CD4-positive, alpha-beta T cell (primary cell): Measurements from ENCODE around the gene EIF3D. TPM values are rescaled to one million over a fixed set of nuclear protein-coding genes. Genes with fewer than 3 reads are reported as not detected.

Experiments used
- ATAC-seq: fragments of 200-7000 bp; cut with Tn5 transposase; one replicate; pipeline ENCODE4 v1.10.0; 2022; ENCODE audit warnings: mild to moderate bottlenecking; ENCODE audit not compliant: poor library complexity
- CTCF ChIA-PET: fragments of 350-600 bp; sonication (Branson Sonifier 250); formaldehyde crosslinking; loops from one replicate; lab custom pipeline; 2021; ENCODE audit warnings: antibody characterized with exemption, inconsistent platforms; lab: Charles Lee
- POLR2A ChIA-PET: fragments of 350-600 bp; sonication (Branson Sonifier 250); formaldehyde crosslinking; loops from one replicate; lab custom pipeline; 2021; ENCODE audit warnings: antibody characterized with exemption, inconsistent platforms; lab: Charles Lee
- DNase-seq, 14 experiments: peaks; one replicate each; pipeline ENCODE4 v3.0.0-alpha.2; 2013 to 2020; ENCODE audit warnings: mixed read lengths in 2 of 14
- H3K27ac ChIP-seq, 2 donors: one replicate each; pipeline versions ENCODE4 v1.5.1 to v1.7.0; 2013; ENCODE audit warnings: low read length in 2 of 2, low read depth in 1 of 2, mild to moderate bottlenecking in 1 of 2
- H3K27me3 ChIP-seq, 2 experiments: 1 replicate in 1 of 2; 2 replicates in 1 of 2; pipeline versions ENCODE4 v1.6.1 to v1.7.0; 2013; ENCODE audit warnings: low read length in 2 of 2, control low read depth in 1 of 2, mild to moderate bottlenecking in 1 of 2, moderate library complexity in 1 of 2; ENCODE audit not compliant: insufficient read depth in 2 of 2, control insufficient read depth in 1 of 2
- H3K36me3 ChIP-seq: one replicate; pipeline ENCODE4 v1.6.1; 2013; ENCODE audit warnings: low read length, control low read depth; ENCODE audit not compliant: insufficient read depth
- H3K4me1 ChIP-seq: one replicate; pipeline ENCODE4 v1.6.1; 2013; ENCODE audit warnings: low read length, control low read depth; ENCODE audit not compliant: insufficient read depth
- H3K4me3 ChIP-seq: one replicate; pipeline ENCODE4 v1.5.1; 2013; ENCODE audit warnings: mild to moderate bottlenecking, low read length, moderate library complexity
- H3K9me3 ChIP-seq, 2 experiments: 1 replicate in 1 of 2; 2 replicates in 1 of 2; pipeline versions ENCODE4 v1.6.1 to v1.7.0; 2013; ENCODE audit warnings: low read length in 2 of 2, mild to moderate bottlenecking in 2 of 2, control low read depth in 1 of 2, moderate library complexity in 1 of 2; ENCODE audit not compliant: control insufficient read depth in 1 of 2, insufficient read depth in 1 of 2
- H3K27ac Mint-ChIP-seq: one replicate; pipeline ENCODE4 v1.8.0; 2020; ENCODE audit warnings: mixed read lengths
- H3K27me3 Mint-ChIP-seq: one replicate; pipeline ENCODE4 v1.8.0; 2021; ENCODE audit warnings: mixed read lengths
- H3K36me3 Mint-ChIP-seq: one replicate; pipeline ENCODE4 v1.8.0; 2021; ENCODE audit warnings: low read depth, mixed read lengths
- H3K4me1 Mint-ChIP-seq: one replicate; pipeline ENCODE4 v1.8.0; 2021; ENCODE audit warnings: low read depth, mixed read lengths
- H3K4me3 Mint-ChIP-seq: one replicate; pipeline ENCODE4 v1.8.0; 2020; ENCODE audit warnings: mild to moderate bottlenecking, mixed read lengths
- H3K9me3 Mint-ChIP-seq: one replicate; pipeline ENCODE4 v1.8.0; 2020; ENCODE audit warnings: mixed read lengths
- CTCF ChIP-seq: fragments of 200-600 bp; IDR thresholded peaks from one replicate; pipeline ENCODE4 v1.8.0; 2022; ENCODE audit warnings: antibody characterized with exemption, mild to moderate bottlenecking
- intact Hi-C, 2 experiments: fragments of 100-400 bp; cut with DNase I in 1 of 2; cut with micrococcal nuclease in 1 of 2; formaldehyde crosslinking; loops; one replicate each; pipeline versions ENCODE4 v1.15.1 to v1.9.0; 2023 to 2025; cut with DNase I, micrococcal nuclease
- total RNA-seq, 174 experiments: library from RNA in 2 of 174; stranded (reverse) in 2 of 174; gene quantifications; one replicate each; pipeline ENCODE4 v1.2.3 and lab custom pipeline; 2021 to 2026

EIF3D gene
- total RNA-seq, 2 experiments from 2014 or later, result 285 to 286 TPM

DNA sequence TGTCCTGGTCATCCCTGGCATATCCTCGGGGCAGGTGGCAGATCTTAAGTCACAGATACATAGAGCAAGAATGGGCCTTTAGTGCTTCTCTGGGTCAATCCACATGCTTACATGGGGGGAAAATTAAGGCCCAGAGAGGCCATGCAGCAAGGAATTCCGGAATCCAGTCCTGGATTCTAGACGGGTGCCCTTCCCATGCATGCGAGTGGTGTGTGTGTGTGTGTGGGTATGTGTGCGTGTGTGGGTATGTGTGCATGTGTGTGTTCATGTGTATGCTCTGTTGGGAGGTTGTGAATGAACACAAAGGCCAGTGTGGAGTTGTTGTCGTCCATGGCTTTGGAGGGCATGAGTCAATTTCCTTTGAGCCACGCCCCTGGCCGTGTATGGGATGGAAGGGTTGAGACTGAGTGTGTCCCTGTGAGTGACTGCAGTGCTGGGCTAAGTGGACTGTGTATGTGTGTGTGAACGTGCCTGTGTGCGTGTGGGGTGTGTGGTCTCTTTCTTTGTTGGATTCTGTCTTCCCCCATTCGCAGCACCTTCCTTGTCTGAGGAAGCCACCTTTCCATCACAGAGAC lies 33.4 kb upstream of the EIF3D start:
- no peak overlapping the region for H3K27ac Mint-ChIP-seq
- ATAC-seq, result no peak
- TF ChIP-seq CTCF, result no peak
- POLR2A ChIA-PET, result no interaction called here
- H3K27me3 Mint-ChIP-seq, result peaks cover 43% of the 10 kb centered on the region
- H3K27ac ChIP-seq, result no peak overlapping the region
- peaks cover 23 to 25% of the 10 kb centered on the region in 2 experiments for H3K27me3 ChIP-seq
- no peaks in the 10 kb centered on the region for H3K4me1 ChIP-seq
- CTCF ChIA-PET, result no interaction called here
- no peak overlapping the region for H3K4me3 Mint-ChIP-seq
- intact Hi-C loops, result no loop called here
- H3K4me3 ChIP-seq, result no peak overlapping the region
- no peaks in the 10 kb centered on the region for H3K36me3 ChIP-seq
- no peaks in the 10 kb centered on the region for H3K4me1 Mint-ChIP-seq
- no peaks in the 10 kb centered on the region for H3K36me3 Mint-ChIP-seq
- peak in 1 of 14 experiments; percentile 10 for DNase-seq
- no peaks in the 10 kb centered on the region for H3K9me3 Mint-ChIP-seq
- H3K9me3 ChIP-seq, result peaks cover 0 to 5% of the 10 kb centered on the region in 2 experiments

DNA sequence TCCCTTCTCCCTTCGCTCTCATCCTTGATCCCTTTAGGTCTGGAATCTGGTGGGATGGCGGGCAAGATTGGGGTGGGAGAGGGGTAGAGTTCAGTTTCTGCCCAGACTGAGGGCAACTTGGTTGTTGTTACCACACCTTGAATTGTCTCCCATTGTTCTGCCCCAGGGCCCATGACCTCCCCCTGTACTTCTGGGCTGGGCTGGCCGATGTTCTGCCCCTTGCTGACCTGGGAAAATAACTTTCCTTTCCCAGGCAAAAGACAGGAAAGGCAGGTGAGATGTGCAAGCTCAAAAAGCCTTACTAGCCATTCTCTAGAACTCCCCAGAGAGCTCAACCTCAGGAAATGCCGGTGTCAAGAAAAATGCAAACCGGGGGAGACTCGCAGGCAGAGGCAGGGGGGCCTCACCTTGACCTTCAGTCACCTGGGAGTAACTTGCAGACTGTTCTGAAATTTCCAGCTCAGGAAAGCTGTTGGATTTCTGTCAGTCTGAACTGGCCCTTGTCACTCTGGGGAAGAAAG lies 32.4 kb upstream of the EIF3D start:
- POLR2A ChIA-PET, result no interaction called here
- Histone ChIP-seq H3K9me3 (peaks cover 0 to 5% of the 10 kb centered on the region in 2 experiments), H3K4me1 (no peaks in the 10 kb centered on the region), H3K36me3 (no peaks in the 10 kb centered on the region), H3K27me3 (peaks cover 20 to 23% of the 10 kb centered on the region in 2 experiments), H3K27ac (no peak overlapping the region), H3K4me3 (no peak overlapping the region)
- Mint-ChIP-seq H3K36me3 (no peaks in the 10 kb centered on the region), H3K27me3 (peaks cover 33% of the 10 kb centered on the region), H3K9me3 (no peaks in the 10 kb centered on the region), H3K27ac (no peak overlapping the region), H3K4me1 (no peaks in the 10 kb centered on the region), H3K4me3 (no peak overlapping the region)
- no peak for TF ChIP-seq CTCF
- ATAC-seq, result no peak
- intact Hi-C loops, result no loop called here
- CTCF ChIA-PET, result no interaction called here
- no peak for DNase-seq

GRCh38 chr22:36560001-36560400 lies 31.0 kb upstream of the EIF3D start:
- H3K4me3 ChIP-seq, result no peak overlapping the region
- H3K27ac ChIP-seq, result no peak overlapping the region
- H3K4me1 ChIP-seq, result no peaks in the 10 kb centered on the region
- H3K27me3 ChIP-seq, result peaks cover 12 to 23% of the 10 kb centered on the region in 2 experiments
- H3K9me3 ChIP-seq, result peaks cover 0 to 5% of the 10 kb centered on the region in 2 experiments
- Mint-ChIP-seq H3K4me1 (no peaks in the 10 kb centered on the region), H3K27ac (no peak overlapping the region), H3K9me3 (no peaks in the 10 kb centered on the region), H3K27me3 (peaks cover 24% of the 10 kb centered on the region), H3K36me3 (no peaks in the 10 kb centered on the region), H3K4me3 (no peak overlapping the region)
- ATAC-seq (no peak), DNase-seq (no peak)
- ChIA-PET CTCF (no interaction called here), POLR2A (no interaction called here)
- intact Hi-C loops, result no loop called here
- TF ChIP-seq CTCF, result no peak
- H3K36me3 ChIP-seq, result no peaks in the 10 kb centered on the region
